Hepatocyte (in vitro differentiated cells): ENCODE measurements around the gene MAGI2. TPM values are rescaled to one million over a fixed set of nuclear protein-coding genes. Genes with fewer than 3 reads are reported as not detected.

Experiments
- DNase-seq: peaks from one replicate; pipeline ENCODE4 v3.0.0-alpha.2; 2016; ENCODE audit warnings: low spot score
- H2AFZ ChIP-seq: fragments of 200-600 bp; sonication (generic); 2 replicates; pipeline ENCODE4 v1.6.0; 2016; ENCODE audit warnings: antibody characterized with exemption, mild to moderate bottlenecking
- H3K27ac ChIP-seq: fragments of 200-600 bp; sonication (generic); 2 replicates; pipeline ENCODE4 v1.5.1; 2016; ENCODE audit warnings: mild to moderate bottlenecking
- H3K27me3 ChIP-seq: fragments of 200-600 bp; sonication (generic); 2 replicates; pipeline ENCODE4 v1.6.1; 2016
- H3K36me3 ChIP-seq: fragments of 200-600 bp; sonication (generic); replicated peaks from 2 replicates; pipeline ENCODE4 v1.5.1; 2016; ENCODE audit warnings: low read depth; ENCODE audit not compliant: insufficient read depth
- H3K4me1 ChIP-seq: fragments of 200-600 bp; sonication (generic); 2 replicates; pipeline ENCODE4 v1.5.1; 2016; ENCODE audit warnings: mild to moderate bottlenecking, moderate library complexity; ENCODE audit not compliant: insufficient read depth
- H3K4me2 ChIP-seq: fragments of 200-600 bp; sonication (generic); 2 replicates; pipeline ENCODE4 v1.6.0; 2016
- H3K4me3 ChIP-seq: fragments of 200-600 bp; sonication (generic); 2 replicates; pipeline ENCODE4 v1.5.1; 2016; ENCODE audit warnings: mild to moderate bottlenecking
- H3K79me2 ChIP-seq: fragments of 200-600 bp; sonication (generic); 2 replicates; pipeline ENCODE4 v1.6.0; 2017; ENCODE audit warnings: mild to moderate bottlenecking
- H3K9me2 ChIP-seq: fragments of 200-600 bp; sonication (generic); replicated peaks from 2 replicates; pipeline ENCODE4 v1.6.0; 2017; ENCODE audit warnings: mild to moderate bottlenecking; ENCODE audit not compliant: insufficient read depth
- H3K9me3 ChIP-seq: fragments of 200-600 bp; sonication (generic); 2 replicates; pipeline ENCODE4 v1.5.1; 2016; ENCODE audit warnings: low read depth, mild to moderate bottlenecking
- H4K20me1 ChIP-seq: fragments of 200-600 bp; sonication (generic); 2 replicates; pipeline ENCODE4 v1.6.0; 2016; ENCODE audit warnings: mild to moderate bottlenecking; ENCODE audit not compliant: insufficient read depth, poor library complexity, severe bottlenecking
- EZH2 ChIP-seq: fragments of 200-600 bp; sonication (generic); IDR thresholded peaks from 2 replicates; pipeline ENCODE4 v1.6.1; 2016; ENCODE audit warnings: antibody characterized with exemption, mild to moderate bottlenecking, borderline replicate concordance
- EZH2phosphoT487 ChIP-seq: fragments of 200-600 bp; sonication (generic); IDR thresholded peaks from one replicate; pipeline ENCODE4 v1.6.1; 2018; ENCODE audit warnings: antibody characterized with exemption, mild to moderate bottlenecking, low read depth, moderate library complexity; ENCODE audit not compliant: unreplicated experiment, severe bottlenecking
- WGBS: methylation state at CpG from one replicate; pipeline ENCODE4 v1.1.6; 2016; ENCODE audit warnings: low lambda C conversion rate; ENCODE audit errors: missing lambda C conversion rate; 5-methylcytosine and 5-hydroxymethylcytosine counted together
- polyA plus RNA-seq: library from polyadenylated mRNA; unstranded; fragments of >200 nt; fragmentation: Nextera tagmentation; extraction: Ambion mirVana; gene quantifications from 2 replicates; pipeline ENCODE4 v1.2.1, GENCODE V29; 2016
- total RNA-seq: library from RNA; depleted of rRNA; stranded (reverse); fragments of >200 nt; gene quantifications from 2 replicates; pipeline ENCODE4 v1.2.3, GENCODE V29; 2014
- TF ChIP-seq, protein P1 (sequence below): fragments of 200-600 bp; sonication (generic); IDR thresholded peaks from 2 replicates; pipeline ENCODE4 v1.5.1; 2016; ENCODE audit warnings: antibody characterized with exemption, mild to moderate bottlenecking; ENCODE audit not compliant: poor library complexity

Gene MAGI2
- total and polyA plus RNA-seq, 2 experiments from 2014 or later, result 3.1 to 6.7 TPM

DNA sequence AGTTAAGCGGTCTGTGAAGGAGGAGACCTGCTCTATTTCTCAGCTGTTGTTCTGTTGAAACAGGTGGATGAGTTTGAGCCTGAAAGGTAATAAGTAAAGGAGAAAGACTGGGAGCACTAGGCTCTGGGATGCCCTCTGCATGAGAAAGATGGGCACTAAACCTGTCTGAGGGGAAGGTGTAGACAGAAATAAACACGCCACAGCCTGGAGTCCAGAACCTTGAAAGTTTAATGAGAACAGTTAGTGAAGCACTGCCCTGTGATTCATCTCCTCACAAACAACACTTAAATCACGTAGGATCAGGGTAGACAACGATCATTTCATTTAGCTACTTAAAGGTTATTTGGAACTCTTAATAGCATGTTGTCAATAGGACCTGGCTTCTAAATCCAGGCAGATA lies 1461.8 kb downstream of the MAGI2 start:
- no peaks in the 10 kb centered on the region for H3K27me3 ChIP-seq
- TF ChIP-seq, protein P1, sequence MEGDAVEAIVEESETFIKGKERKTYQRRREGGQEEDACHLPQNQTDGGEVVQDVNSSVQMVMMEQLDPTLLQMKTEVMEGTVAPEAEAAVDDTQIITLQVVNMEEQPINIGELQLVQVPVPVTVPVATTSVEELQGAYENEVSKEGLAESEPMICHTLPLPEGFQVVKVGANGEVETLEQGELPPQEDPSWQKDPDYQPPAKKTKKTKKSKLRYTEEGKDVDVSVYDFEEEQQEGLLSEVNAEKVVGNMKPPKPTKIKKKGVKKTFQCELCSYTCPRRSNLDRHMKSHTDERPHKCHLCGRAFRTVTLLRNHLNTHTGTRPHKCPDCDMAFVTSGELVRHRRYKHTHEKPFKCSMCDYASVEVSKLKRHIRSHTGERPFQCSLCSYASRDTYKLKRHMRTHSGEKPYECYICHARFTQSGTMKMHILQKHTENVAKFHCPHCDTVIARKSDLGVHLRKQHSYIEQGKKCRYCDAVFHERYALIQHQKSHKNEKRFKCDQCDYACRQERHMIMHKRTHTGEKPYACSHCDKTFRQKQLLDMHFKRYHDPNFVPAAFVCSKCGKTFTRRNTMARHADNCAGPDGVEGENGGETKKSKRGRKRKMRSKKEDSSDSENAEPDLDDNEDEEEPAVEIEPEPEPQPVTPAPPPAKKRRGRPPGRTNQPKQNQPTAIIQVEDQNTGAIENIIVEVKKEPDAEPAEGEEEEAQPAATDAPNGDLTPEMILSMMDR, result no peak
- no peak for TF ChIP-seq EZH2
- TF ChIP-seq EZH2phosphoT487, result no peak
- no peak overlapping the region for H2AFZ ChIP-seq
- DNase-seq, result no peak
- no peaks in the 10 kb centered on the region for H3K36me3 ChIP-seq
- no peaks in the 10 kb centered on the region for H3K9me2 ChIP-seq
- WGBS, result 65% methylated on average over 4 of the region's 4 CpGs
- no peaks in the 10 kb centered on the region for H3K9me3 ChIP-seq
- H3K4me2 ChIP-seq, result no peak overlapping the region
- H3K79me2 ChIP-seq, result no peaks in the 10 kb centered on the region
- H3K4me1 ChIP-seq, result peaks cover 5% of the 10 kb centered on the region
- H3K27ac ChIP-seq, result peak overlapping the region; percentile 76
- H3K4me3 ChIP-seq, result no peak overlapping the region
- H4K20me1 ChIP-seq, result no peaks in the 10 kb centered on the region

DNA sequence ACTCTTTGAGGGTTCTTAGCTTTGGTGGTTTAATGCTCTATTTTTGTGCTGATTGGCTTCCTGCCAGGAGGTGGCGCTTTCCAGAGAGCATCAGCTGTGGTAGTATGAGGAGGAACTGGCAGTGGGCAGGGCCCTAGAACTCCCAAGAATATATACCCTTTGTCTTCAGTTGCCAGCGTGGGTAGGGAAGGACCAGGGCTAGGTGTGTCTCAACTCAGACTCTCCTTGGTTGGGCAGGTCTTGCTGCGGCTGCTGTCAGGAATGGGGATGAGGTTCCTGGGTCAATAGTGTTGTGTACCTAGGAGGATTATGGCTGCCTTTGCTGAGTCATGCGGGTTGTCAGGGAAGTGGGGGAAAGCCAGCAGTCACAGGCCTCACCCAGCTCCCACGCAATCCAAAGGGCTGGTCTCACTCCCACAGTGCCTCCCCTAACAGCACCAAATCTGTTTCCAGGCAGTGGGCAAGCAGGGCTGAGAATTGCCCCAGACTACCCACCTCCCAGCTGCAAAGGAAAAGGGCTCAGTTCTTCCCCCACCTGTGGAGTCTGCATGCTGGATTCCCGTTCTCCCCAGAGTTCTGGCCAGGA lies 1463.4 kb downstream of the MAGI2 start:
- peak overlapping the region; percentile 76 for H3K27ac ChIP-seq
- H4K20me1 ChIP-seq, result no peaks in the 10 kb centered on the region
- 68% methylated on average over 6 of the region's 6 CpGs for WGBS
- H3K79me2 ChIP-seq, result no peaks in the 10 kb centered on the region
- no peak overlapping the region for H3K4me2 ChIP-seq
- TF ChIP-seq, protein P1, result peak; percentile 24
- TF ChIP-seq EZH2, result no peak
- H2AFZ ChIP-seq, result no peak overlapping the region
- no peaks in the 10 kb centered on the region for H3K27me3 ChIP-seq
- peak; percentile 62 for DNase-seq
- no peaks in the 10 kb centered on the region for H3K36me3 ChIP-seq
- H3K9me3 ChIP-seq, result no peaks in the 10 kb centered on the region
- peaks cover 5% of the 10 kb centered on the region for H3K4me1 ChIP-seq
- no peaks in the 10 kb centered on the region for H3K9me2 ChIP-seq
- H3K4me3 ChIP-seq, result no peak overlapping the region

DNA sequence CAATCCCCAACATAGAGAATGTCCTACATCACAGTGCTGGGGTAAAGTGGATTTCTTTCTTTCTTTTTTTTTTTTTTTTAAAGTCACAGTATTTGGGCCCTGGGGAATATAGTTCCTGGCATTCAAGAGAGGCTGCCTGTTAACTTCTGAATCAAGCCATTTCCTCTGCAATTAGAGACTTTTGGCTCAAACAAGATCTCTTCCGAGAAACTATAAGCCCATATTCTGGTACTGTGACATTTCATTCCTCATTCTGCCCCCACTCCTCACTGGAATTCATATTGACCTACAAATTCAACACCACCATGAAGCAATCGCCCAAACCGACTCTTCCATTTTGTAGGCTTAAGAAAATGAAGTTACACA lies 1467.5 kb downstream of the MAGI2 start:
- WGBS, result 92% methylated on average over 3 of the region's 3 CpGs
- H3K27ac ChIP-seq, result no peak overlapping the region
- no peaks in the 10 kb centered on the region for H3K36me3 ChIP-seq
- H3K9me3 ChIP-seq, result no peaks in the 10 kb centered on the region
- no peak overlapping the region for H3K4me3 ChIP-seq
- no peaks in the 10 kb centered on the region for H4K20me1 ChIP-seq
- H3K27me3 ChIP-seq, result no peaks in the 10 kb centered on the region
- H3K4me1 ChIP-seq, result peaks cover 5% of the 10 kb centered on the region
- H3K9me2 ChIP-seq, result no peaks in the 10 kb centered on the region
- TF ChIP-seq EZH2 (no peak), EZH2phosphoT487 (no peak)
- TF ChIP-seq, protein P1, result no peak
- H2AFZ ChIP-seq, result no peak overlapping the region
- DNase-seq, result no peak
- no peak overlapping the region for H3K4me2 ChIP-seq
- no peaks in the 10 kb centered on the region for H3K79me2 ChIP-seq
